ENCODE data around the gene CALR.

- TF ChIP-seq POLR2AphosphoS5 (IDR thresholded peaks at IDR 0.05) (no peak), POLR2A (IDR thresholded peaks at IDR 0.05) (no peak), CTCF (IDR thresholded peaks at IDR 0.05) (no peak), EP300 (IDR thresholded peaks at IDR 0.05) (no peak)
Measured at GRCh38 chr19:12990431-12990830, 52.0 kb downstream of the CALR start.

Measured in upper lobe of left lung (tissue), 4 donors.